ENCODE measurements around the gene ABCD4.

ABCD4 gene

GRCh38 chr14:74261288-74261687, 41.4 kb downstream of the ABCD4 start:
- no peak for DNase-seq (ENCODE audit: low read depth in 1 of 2, low spot score in 1 of 2)
- Histone ChIP-seq H3K4me3 (replicated peaks; ENCODE audit: insufficient read depth, low read length) (no peak overlapping the region), H3K27me3 (ENCODE audit: insufficient read depth, poor library complexity, severe bottlenecking) (no peaks in the 10 kb centered on the region), H3K27ac (replicated peaks) (no peak overlapping the region)
- no peak for TF ChIP-seq REST (IDR thresholded peaks at IDR 0.05; ENCODE audit: insufficient replicate concordance, low read depth)
- TF ChIP-seq SPI1 (IDR thresholded peaks at IDR 0.05; ENCODE audit: borderline replicate concordance, low read depth) = no peak

GRCh38 chr14:74260525-74261233, 42.1 kb downstream of the ABCD4 start:
- no peaks in the 10 kb centered on the region for H3K27me3 ChIP-seq (ENCODE audit: insufficient read depth, poor library complexity, severe bottlenecking)
- H3K27ac ChIP-seq (replicated peaks) = no peak overlapping the region
- H3K4me3 ChIP-seq (replicated peaks; ENCODE audit: insufficient read depth, low read length) = no peak overlapping the region
- DNase-seq (ENCODE audit: low read depth in 1 of 2, low spot score in 1 of 2) = no peak
- TF ChIP-seq SPI1 (IDR thresholded peaks at IDR 0.05; ENCODE audit: borderline replicate concordance, low read depth) (no peak), REST (IDR thresholded peaks at IDR 0.05; ENCODE audit: insufficient replicate concordance, low read depth) (no peak), GABPA (IDR thresholded peaks at IDR 0.05; ENCODE audit: low read depth) (no peak), POLR2AphosphoS5 (IDR thresholded peaks at IDR 0.05; ENCODE audit: low read depth) (no peak), CTCF (IDR thresholded peaks at IDR 0.05; ENCODE audit: insufficient read depth, low read length) (no peak)

- Histone ChIP-seq H3K27me3 (ENCODE audit: insufficient read depth, poor library complexity, severe bottlenecking) (no peaks in the 10 kb centered on the region), H3K27ac (replicated peaks) (no peak overlapping the region), H3K4me3 (replicated peaks; ENCODE audit: insufficient read depth, low read length) (no peak overlapping the region)
- DNase-seq (ENCODE audit: low read depth in 1 of 2, low spot score in 1 of 2) = no peak
- no peak for TF ChIP-seq REST (IDR thresholded peaks at IDR 0.05; ENCODE audit: insufficient replicate concordance, low read depth)
- TF ChIP-seq CTCF (IDR thresholded peaks at IDR 0.05; ENCODE audit: insufficient read depth, low read length) = no peak
- TF ChIP-seq GABPA (IDR thresholded peaks at IDR 0.05; ENCODE audit: low read depth) = no peak
- no peak for TF ChIP-seq SPI1 (IDR thresholded peaks at IDR 0.05; ENCODE audit: borderline replicate concordance, low read depth)
- TF ChIP-seq POLR2AphosphoS5 (IDR thresholded peaks at IDR 0.05; ENCODE audit: low read depth) = no peak
These were observed 43.2 kb downstream of the ABCD4 start for GRCh38 chr14:74259513-74259912.

All from HL-60 (cell line).